Gastroesophageal sphincter (tissue), 4 donors: Measurements from ENCODE around the gene PTGFR. TPM values are rescaled to one million over a fixed set of nuclear protein-coding genes. Genes with fewer than 3 reads are reported as not detected.
A peak's percentile ranks its signal among the peaks of the same experiment; 100 is the strongest.

Source experiments
- ATAC-seq: fragments of 150-250 bp; one replicate; pipeline ENCODE4 v1.9.1; 2016; ENCODE audit warnings: mild to moderate bottlenecking, moderate library complexity
- H3K27ac ChIP-seq, 4 donors: fragments of 200-600 bp; sonication (generic) in 3 of 4; 1 replicate in 3 of 4; 2 replicates in 1 of 4; pipeline ENCODE4 v1.5.1; 2016 to 2019
- H3K27me3 ChIP-seq: fragments of 200-600 bp; sonication (generic); one replicate; pipeline ENCODE4 v1.5.1; 2019
- H3K36me3 ChIP-seq, 2 donors: fragments of 200-600 bp; sonication (generic); one replicate each; pipeline ENCODE4 v1.5.1; 2019; ENCODE audit warnings: control low read depth in 1 of 2
- H3K4me1 ChIP-seq, 3 donors: fragments of 200-600 bp; sonication (generic); 1 replicate in 2 of 3; 2 replicates in 1 of 3; pipeline ENCODE4 v1.5.1; 2016 to 2019; ENCODE audit warnings: control low read depth in 2 of 3
- H3K4me3 ChIP-seq, 2 donors: fragments of 200-600 bp; sonication (generic); one replicate each; pipeline ENCODE4 v1.5.1; 2019; ENCODE audit warnings: mild to moderate bottlenecking in 1 of 2, moderate library complexity in 1 of 2
- H3K9me3 ChIP-seq, 3 donors: fragments of 200-600 bp; sonication (generic); one replicate each; pipeline ENCODE4 v1.5.1; 2017 to 2019; ENCODE audit warnings: control low read depth in 2 of 3
- EP300 ChIP-seq: sonication (generic); formaldehyde crosslinking; IDR thresholded peaks from one replicate; pipeline ENCODE4 v1.6.1; 2017; ENCODE audit warnings: antibody characterized with exemption, mild to moderate bottlenecking
- POLR2A ChIP-seq, 2 donors: fragments of 450-650 bp; IDR thresholded peaks; one replicate each; pipeline ENCODE4 v1.6.1; 2017; ENCODE audit warnings: antibody characterized with exemption in 2 of 2, mild to moderate bottlenecking in 2 of 2, moderate library complexity in 1 of 2
- POLR2AphosphoS5 ChIP-seq: sonication (generic); formaldehyde crosslinking; IDR thresholded peaks from one replicate; pipeline ENCODE4 v1.6.1; 2017; ENCODE audit warnings: antibody characterized with exemption
- WGBS, 2 donors: methylation state at CpG; one replicate each; pipeline ENCODE4 v1.1.5; 2018; ENCODE audit warnings: low coverage in 1 of 2; 5-methylcytosine and 5-hydroxymethylcytosine counted together
- total RNA-seq, 4 donors: library from RNA; depleted of rRNA; stranded (reverse); fragments of >200 nt; gene quantifications; one replicate each; pipeline ENCODE4 v1.1.0, GENCODE V29; 2016
- TF ChIP-seq, protein P1 (sequence below), 4 experiments: fragments of 200-600 bp in 2 of 4; fragments of 450-650 bp in 2 of 4; sonication (generic) in 1 of 4; IDR thresholded peaks; one replicate each; pipeline ENCODE4 v1.5.1; 2017 to 2019; ENCODE audit warnings: antibody characterized with exemption in 4 of 4, mild to moderate bottlenecking in 2 of 4, moderate library complexity in 2 of 4

PTGFR gene
- total RNA-seq, 4 donors from 2014 or later, result 2.0 to 42.8 (median 7.4) TPM

DNA sequence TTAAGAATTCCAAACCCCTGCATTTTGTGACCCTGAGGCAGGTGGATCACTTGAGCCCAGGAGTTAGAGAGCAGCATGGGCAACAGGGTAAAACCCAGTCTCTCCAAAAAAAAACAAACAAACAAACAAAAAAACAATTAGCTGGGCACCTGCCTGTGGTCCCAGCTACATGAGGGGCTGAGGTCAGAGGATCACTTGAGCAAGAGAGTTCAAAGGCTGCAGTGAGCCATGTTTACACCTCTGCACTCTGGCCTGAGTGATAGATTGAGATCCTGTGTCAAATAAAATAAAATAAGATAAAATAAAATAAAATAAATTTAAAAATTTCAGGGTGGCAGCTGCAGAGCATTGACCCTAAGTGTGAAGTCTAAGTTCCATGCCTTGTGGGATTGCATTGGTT is 16.7 kb upstream of the PTGFR start:
- H3K9me3 ChIP-seq, result no peaks in the 10 kb centered on the region
- no peak overlapping the region for H3K4me3 ChIP-seq
- ATAC-seq, result no peak
- H3K27me3 ChIP-seq, result no peaks in the 10 kb centered on the region
- H3K36me3 ChIP-seq, result no peaks in the 10 kb centered on the region
- TF ChIP-seq POLR2AphosphoS5 (no peak), EP300 (no peak), POLR2A (IDR thresholded peaks at IDR 0.05) (no peak)
- TF ChIP-seq, protein P1, sequence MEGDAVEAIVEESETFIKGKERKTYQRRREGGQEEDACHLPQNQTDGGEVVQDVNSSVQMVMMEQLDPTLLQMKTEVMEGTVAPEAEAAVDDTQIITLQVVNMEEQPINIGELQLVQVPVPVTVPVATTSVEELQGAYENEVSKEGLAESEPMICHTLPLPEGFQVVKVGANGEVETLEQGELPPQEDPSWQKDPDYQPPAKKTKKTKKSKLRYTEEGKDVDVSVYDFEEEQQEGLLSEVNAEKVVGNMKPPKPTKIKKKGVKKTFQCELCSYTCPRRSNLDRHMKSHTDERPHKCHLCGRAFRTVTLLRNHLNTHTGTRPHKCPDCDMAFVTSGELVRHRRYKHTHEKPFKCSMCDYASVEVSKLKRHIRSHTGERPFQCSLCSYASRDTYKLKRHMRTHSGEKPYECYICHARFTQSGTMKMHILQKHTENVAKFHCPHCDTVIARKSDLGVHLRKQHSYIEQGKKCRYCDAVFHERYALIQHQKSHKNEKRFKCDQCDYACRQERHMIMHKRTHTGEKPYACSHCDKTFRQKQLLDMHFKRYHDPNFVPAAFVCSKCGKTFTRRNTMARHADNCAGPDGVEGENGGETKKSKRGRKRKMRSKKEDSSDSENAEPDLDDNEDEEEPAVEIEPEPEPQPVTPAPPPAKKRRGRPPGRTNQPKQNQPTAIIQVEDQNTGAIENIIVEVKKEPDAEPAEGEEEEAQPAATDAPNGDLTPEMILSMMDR (IDR thresholded peaks at IDR 0.05), result no peak
- H3K27ac ChIP-seq, result no peak overlapping the region
- no peaks in the 10 kb centered on the region for H3K4me1 ChIP-seq

DNA sequence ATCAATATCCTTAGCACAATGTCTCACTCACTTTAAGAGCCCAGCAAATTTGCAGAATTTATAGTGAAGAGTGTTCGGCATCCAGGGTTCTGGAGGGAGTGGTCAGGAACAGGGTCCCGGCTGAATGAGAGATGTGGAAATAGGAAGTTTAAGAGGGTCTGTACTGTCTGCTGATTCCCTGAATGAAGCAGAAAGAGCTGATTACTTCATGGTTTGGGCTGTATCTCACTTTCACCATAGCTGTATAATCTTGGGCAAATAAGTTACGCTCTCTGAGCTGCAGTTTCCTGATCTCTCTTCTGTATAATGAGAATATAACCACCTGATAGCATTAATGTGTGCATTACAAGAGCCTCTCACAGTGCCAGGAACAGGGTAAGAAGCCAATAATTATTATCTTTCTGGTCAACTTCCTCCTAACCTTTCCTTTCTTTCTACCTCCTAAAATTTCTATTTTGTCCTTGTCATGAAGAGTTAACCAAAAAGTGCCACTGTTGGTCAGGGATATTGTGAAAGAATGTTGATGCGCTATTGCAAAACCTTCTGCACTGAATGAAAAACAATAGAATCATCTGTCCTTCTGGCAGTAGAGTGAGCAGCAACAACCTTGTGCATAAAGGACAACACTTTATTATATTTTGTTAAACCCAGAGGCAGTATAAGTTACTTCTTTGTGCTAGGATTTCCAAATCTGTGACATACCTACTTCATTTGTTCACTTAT is 14.7 kb upstream of the PTGFR start:
- Histone ChIP-seq H3K36me3 (no peaks in the 10 kb centered on the region), H3K4me3 (no peak overlapping the region), H3K27ac (no peak overlapping the region), H3K27me3 (no peaks in the 10 kb centered on the region), H3K4me1 (no peaks in the 10 kb centered on the region), H3K9me3 (no peaks in the 10 kb centered on the region)
- TF ChIP-seq EP300 (no peak), POLR2A (IDR thresholded peaks at IDR 0.05) (no peak), POLR2AphosphoS5 (no peak)
- TF ChIP-seq, protein P1 (IDR thresholded peaks at IDR 0.05), result no peak
- ATAC-seq, result peak; percentile 51
- WGBS, 2 donors, result 78 to 81% methylated on average over 3 of the region's 4 CpGs

DNA sequence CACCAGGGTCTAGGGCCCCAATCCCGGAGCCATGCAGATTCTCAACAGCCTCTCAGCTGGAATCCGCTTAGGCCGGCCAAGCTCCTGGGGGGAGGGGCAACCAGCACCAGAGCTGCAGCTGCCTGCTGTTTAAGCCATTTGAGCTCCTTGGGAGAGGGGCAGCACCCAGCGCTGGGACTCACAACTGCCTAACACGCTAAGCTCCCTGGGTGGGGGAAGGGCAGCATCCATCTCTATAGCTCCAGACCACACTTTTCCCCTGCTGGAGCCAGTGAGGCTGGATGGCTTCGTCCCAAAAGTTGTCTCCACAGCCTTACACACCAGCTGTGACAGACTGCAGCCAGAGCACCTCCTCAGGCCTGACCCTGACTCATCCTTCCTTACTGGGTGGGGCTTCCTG is 6.9 kb upstream of the PTGFR start:
- no peaks in the 10 kb centered on the region for H3K27me3 ChIP-seq
- no peak overlapping the region for H3K27ac ChIP-seq
- TF ChIP-seq POLR2AphosphoS5, result no peak
- no peak for TF ChIP-seq POLR2A (IDR thresholded peaks at IDR 0.05)
- TF ChIP-seq EP300, result no peak
- TF ChIP-seq, protein P1 (IDR thresholded peaks at IDR 0.05), result no peak
- WGBS, 2 donors, result 13% methylated on average over 3 of the region's 6 CpGs; no CpG with 5 or more reads in 1 of the 2 donors
- no peak overlapping the region for H3K4me3 ChIP-seq
- no peak for ATAC-seq
- H3K36me3 ChIP-seq, result no peaks in the 10 kb centered on the region
- H3K9me3 ChIP-seq, result peaks cover 0 to 6% (median 0%) of the 10 kb centered on the region in 3 donors
- no peaks in the 10 kb centered on the region for H3K4me1 ChIP-seq

DNA sequence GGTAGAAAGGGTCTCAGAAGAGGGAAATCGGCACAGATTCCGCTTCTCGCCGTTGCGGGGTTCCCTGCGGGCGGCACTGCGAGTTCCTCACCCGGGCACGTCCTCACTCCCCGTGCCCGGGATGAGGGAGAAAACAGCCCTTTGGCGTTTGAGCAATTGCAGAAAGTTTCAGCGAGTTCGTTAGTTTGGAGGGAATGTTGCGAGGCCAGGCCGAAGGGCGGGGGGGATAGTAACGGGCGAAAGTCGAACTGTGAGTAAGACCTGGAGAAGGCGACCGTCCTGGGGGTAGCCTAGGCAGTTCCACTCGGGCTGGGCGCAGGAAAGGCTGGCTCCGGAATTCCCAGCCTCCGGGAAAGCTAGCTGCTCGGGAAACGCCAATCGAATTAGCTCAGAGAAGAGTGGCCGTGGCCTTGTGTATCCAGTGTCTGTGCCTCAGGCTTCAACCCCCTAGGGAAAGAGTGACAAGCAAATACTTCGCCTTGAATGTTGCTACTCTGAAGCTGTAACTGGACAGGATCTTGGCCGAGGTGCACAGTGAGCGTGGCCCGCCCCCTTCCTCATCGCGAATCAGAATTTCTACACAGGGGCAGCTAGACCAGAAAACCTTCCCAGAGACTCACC is 787 bp downstream of the PTGFR start:
- WGBS, 2 donors, result 0 to 2% methylated on average over 5 to 8 of the region's 37 CpGs
- peak; percentile 63 for ATAC-seq
- Histone ChIP-seq H3K27ac (peak overlapping the region; percentile 34 to 82 (median 71)), H3K36me3 (no peaks in the 10 kb centered on the region), H3K9me3 (peaks cover 0 to 6% (median 0%) of the 10 kb centered on the region in 3 donors), H3K27me3 (no peaks in the 10 kb centered on the region), H3K4me3 (peak overlapping the region; percentile 65 to 73), H3K4me1 (peaks cover 0 to 26% (median 0%) of the 10 kb centered on the region in 3 donors)
- TF ChIP-seq POLR2A (IDR thresholded peaks at IDR 0.05) (no peak), POLR2AphosphoS5 (peak; percentile 29)
- TF ChIP-seq, protein P1 (IDR thresholded peaks at IDR 0.05), result no peak
